Dedifferentiated amniotic fluid mesenchymal stem cell (primary cell): Measurements from ENCODE around the gene CDK17.
"Not testable (repeated sequence)": the region's sequence is repeated elsewhere in the genome, so short reads cannot be mapped to it uniquely, and the experiment has no call there.

Experiments
- DNase-seq: peaks from one replicate; pipeline ENCODE4 v3.0.0-alpha.2; 2016; ENCODE audit errors: extremely low spot score

The CDK17 gene

GRCh38 chr12:96317801-96318200 lies 82.4 kb downstream of the CDK17 start:
- not testable (repeated sequence) for DNase-seq

- DNase-seq, result not testable (repeated sequence)
Observed at GRCh38 chr12:96315741-96316481, 84.3 kb downstream of the CDK17 start.

- no peak for DNase-seq
Observed at GRCh38 chr12:96314723-96315122, 85.5 kb downstream of the CDK17 start.

GRCh38 chr12:96313606-96314005 lies 86.6 kb downstream of the CDK17 start:
- DNase-seq, result no peak

- DNase-seq, result no peak
Observed at GRCh38 chr12:96311191-96311590, 89.0 kb downstream of the CDK17 start.

- DNase-seq, result no peak
Observed at GRCh38 chr12:96310067-96310466, 90.2 kb downstream of the CDK17 start.

- DNase-seq, result peak; percentile 75
Observed at GRCh38 chr12:96308881-96309280, 91.4 kb downstream of the CDK17 start.

- no peak for DNase-seq
Observed at GRCh38 chr12:96305665-96306064, 94.6 kb downstream of the CDK17 start.

- DNase-seq, result no peak
Observed at GRCh38 chr12:96303653-96304052, 96.6 kb downstream of the CDK17 start.

GRCh38 chr12:96302687-96303310 lies 97.4 kb downstream of the CDK17 start:
- no peak for DNase-seq

- no peak for DNase-seq
Observed at GRCh38 chr12:96301732-96302131, 98.5 kb downstream of the CDK17 start.

- no peak for DNase-seq
Observed at GRCh38 chr12:96300064-96300463, 100.2 kb downstream of the CDK17 start.

GRCh38 chr12:96297504-96297903 lies 102.7 kb downstream of the CDK17 start:
- DNase-seq, result no peak

- no peak for DNase-seq
Observed at GRCh38 chr12:96295532-96296160, 104.6 kb downstream of the CDK17 start.

GRCh38 chr12:96294831-96295230 lies 105.4 kb downstream of the CDK17 start:
- no peak for DNase-seq

GRCh38 chr12:96293093-96293492 lies 107.1 kb downstream of the CDK17 start:
- DNase-seq, result no peak

- no peak for DNase-seq
Observed at GRCh38 chr12:96289067-96289466, 111.2 kb downstream of the CDK17 start.

GRCh38 chr12:96285158-96285557 lies 115.1 kb downstream of the CDK17 start:
- DNase-seq, result no peak

- DNase-seq, result peak; percentile 61
Observed at GRCh38 chr12:96274331-96274730, 125.9 kb downstream of the CDK17 start.

- DNase-seq, result no peak
Observed at GRCh38 chr12:96271469-96272199, 128.6 kb downstream of the CDK17 start.

GRCh38 chr12:96266238-96266637 lies 134.0 kb downstream of the CDK17 start:
- DNase-seq, result no peak

GRCh38 chr12:96265836-96266235 lies 134.4 kb downstream of the CDK17 start:
- DNase-seq, result no peak
